ENCODE results near the gene PHF21B. TPM values are rescaled to one million over a fixed set of nuclear protein-coding genes. Genes with fewer than 3 reads are reported as not detected.
"Not testable (repeated sequence)": the region's sequence is repeated elsewhere in the genome, so short reads cannot be mapped to it uniquely, and the experiment has no call there.

Gene PHF21B
- total RNA-seq, 2 experiments from 2014 or later: not detected

- intact Hi-C loops (cut with micrococcal nuclease): no loop called here
- H3K4me1 Mint-ChIP-seq (ENCODE audit: low read depth): no peaks in the 10 kb centered on the region
- no peak overlapping the region for H3K4me3 Mint-ChIP-seq
- no peaks in the 10 kb centered on the region for H3K27me3 Mint-ChIP-seq (ENCODE audit: low read depth)
- CTCF ChIA-PET: no interaction called here
- no peak for DNase-seq
- no peak overlapping the region for H3K27ac Mint-ChIP-seq
- no peaks in the 10 kb centered on the region for H3K9me3 Mint-ChIP-seq
- no peaks in the 10 kb centered on the region for H3K36me3 Mint-ChIP-seq (ENCODE audit: low read depth)
These were observed 45.1 kb downstream of the PHF21B start for GRCh38 chr22:44964722-44965078.

- CTCF ChIA-PET: no interaction called here
- Mint-ChIP-seq H3K27me3 (ENCODE audit: low read depth) (peaks cover 2% of the 10 kb centered on the region), H3K36me3 (ENCODE audit: low read depth) (no peaks in the 10 kb centered on the region), H3K4me3 (no peak overlapping the region), H3K4me1 (ENCODE audit: low read depth) (no peaks in the 10 kb centered on the region), H3K27ac (no peak overlapping the region), H3K9me3 (no peaks in the 10 kb centered on the region)
- intact Hi-C loops (cut with micrococcal nuclease): no loop called here
- DNase-seq: no peak
These were observed 45.7 kb downstream of the PHF21B start for GRCh38 chr22:44963832-44964721.

- H3K4me1 Mint-ChIP-seq (ENCODE audit: low read depth): no peaks in the 10 kb centered on the region
- no peaks in the 10 kb centered on the region for H3K36me3 Mint-ChIP-seq (ENCODE audit: low read depth)
- H3K4me3 Mint-ChIP-seq: no peak overlapping the region
- peaks cover 2% of the 10 kb centered on the region for H3K27me3 Mint-ChIP-seq (ENCODE audit: low read depth)
- H3K9me3 Mint-ChIP-seq: no peaks in the 10 kb centered on the region
- no peak for DNase-seq
- CTCF ChIA-PET: no interaction called here
- intact Hi-C loops (cut with micrococcal nuclease): no loop called here
- no peak overlapping the region for H3K27ac Mint-ChIP-seq
These were observed 46.9 kb downstream of the PHF21B start for GRCh38 chr22:44962741-44963454.

- CTCF ChIA-PET; intact Hi-C loops (cut with micrococcal nuclease); H3K4me3 Mint-ChIP-seq; H3K4me1 Mint-ChIP-seq (ENCODE audit: low read depth); H3K36me3 Mint-ChIP-seq (ENCODE audit: low read depth); DNase-seq; H3K27me3 Mint-ChIP-seq (ENCODE audit: low read depth); H3K9me3 Mint-ChIP-seq; H3K27ac Mint-ChIP-seq: not testable (repeated sequence)
These were observed 48.1 kb downstream of the PHF21B start for GRCh38 chr22:44961682-44962081.

- peaks cover 9% of the 10 kb centered on the region for H3K27me3 Mint-ChIP-seq (ENCODE audit: low read depth)
- intact Hi-C loops (cut with micrococcal nuclease): no loop called here
- no peaks in the 10 kb centered on the region for H3K9me3 Mint-ChIP-seq
- no peaks in the 10 kb centered on the region for H3K4me1 Mint-ChIP-seq (ENCODE audit: low read depth)
- H3K36me3 Mint-ChIP-seq (ENCODE audit: low read depth): no peaks in the 10 kb centered on the region
- no peak overlapping the region for H3K27ac Mint-ChIP-seq
- CTCF ChIA-PET: interaction anchor here (0.7 to 0.8 kb wide), 2 partner anchors 127 to 325 kb away, joined by 3 read pairs; no protein-coding TSS in a partner anchor
- no peak overlapping the region for H3K4me3 Mint-ChIP-seq
- no peak for DNase-seq
These were observed 52.7 kb downstream of the PHF21B start for GRCh38 chr22:44956840-44957767.

- no peaks in the 10 kb centered on the region for H3K4me1 Mint-ChIP-seq (ENCODE audit: low read depth)
- DNase-seq: no peak
- H3K36me3 Mint-ChIP-seq (ENCODE audit: low read depth): no peaks in the 10 kb centered on the region
- CTCF ChIA-PET: no interaction called here
- no peaks in the 10 kb centered on the region for H3K9me3 Mint-ChIP-seq
- peaks cover 9% of the 10 kb centered on the region for H3K27me3 Mint-ChIP-seq (ENCODE audit: low read depth)
- H3K4me3 Mint-ChIP-seq: no peak overlapping the region
- intact Hi-C loops (cut with micrococcal nuclease): no loop called here
- H3K27ac Mint-ChIP-seq: no peak overlapping the region
These were observed 54.7 kb downstream of the PHF21B start for GRCh38 chr22:44955102-44955501.

GRCh38 chr22:44954149-44954548, 55.7 kb downstream of the PHF21B start:
- H3K27me3 Mint-ChIP-seq (ENCODE audit: low read depth): peaks cover 6% of the 10 kb centered on the region
- no peaks in the 10 kb centered on the region for H3K9me3 Mint-ChIP-seq
- H3K36me3 Mint-ChIP-seq (ENCODE audit: low read depth): no peaks in the 10 kb centered on the region
- intact Hi-C loops (cut with micrococcal nuclease): no loop called here
- no peaks in the 10 kb centered on the region for H3K4me1 Mint-ChIP-seq (ENCODE audit: low read depth)
- no peak for DNase-seq
- no peak overlapping the region for H3K4me3 Mint-ChIP-seq
- CTCF ChIA-PET: no interaction called here
- H3K27ac Mint-ChIP-seq: no peak overlapping the region

GRCh38 chr22:44952863-44953746, 56.7 kb downstream of the PHF21B start:
- Mint-ChIP-seq H3K9me3 (no peaks in the 10 kb centered on the region), H3K4me3 (no peak overlapping the region), H3K27ac (no peak overlapping the region), H3K27me3 (ENCODE audit: low read depth) (peaks cover 6% of the 10 kb centered on the region), H3K4me1 (ENCODE audit: low read depth) (no peaks in the 10 kb centered on the region), H3K36me3 (ENCODE audit: low read depth) (no peaks in the 10 kb centered on the region)
- CTCF ChIA-PET: no interaction called here
- DNase-seq: no peak
- intact Hi-C loops (cut with micrococcal nuclease): no loop called here

GRCh38 chr22:44951510-44951816, 58.3 kb downstream of the PHF21B start:
- DNase-seq: no peak
- Mint-ChIP-seq H3K4me3 (no peak overlapping the region), H3K36me3 (ENCODE audit: low read depth) (no peaks in the 10 kb centered on the region), H3K27ac (no peak overlapping the region), H3K27me3 (ENCODE audit: low read depth) (peaks cover 6% of the 10 kb centered on the region), H3K4me1 (ENCODE audit: low read depth) (no peaks in the 10 kb centered on the region), H3K9me3 (no peaks in the 10 kb centered on the region)
- CTCF ChIA-PET: no interaction called here
- intact Hi-C loops (cut with micrococcal nuclease): no loop called here

- intact Hi-C loops (cut with micrococcal nuclease): no loop called here
- CTCF ChIA-PET: no interaction called here
- Mint-ChIP-seq H3K36me3 (ENCODE audit: low read depth) (no peaks in the 10 kb centered on the region), H3K27me3 (ENCODE audit: low read depth) (peaks cover 6% of the 10 kb centered on the region), H3K27ac (no peak overlapping the region), H3K4me1 (ENCODE audit: low read depth) (no peaks in the 10 kb centered on the region), H3K4me3 (no peak overlapping the region), H3K9me3 (no peaks in the 10 kb centered on the region)
- no peak for DNase-seq
These were observed 58.8 kb downstream of the PHF21B start for GRCh38 chr22:44950806-44951509.

GRCh38 chr22:44947846-44948245, 62.0 kb downstream of the PHF21B start:
- DNase-seq: no peak
- Mint-ChIP-seq H3K4me3 (no peak overlapping the region), H3K27ac (no peak overlapping the region), H3K9me3 (no peaks in the 10 kb centered on the region), H3K4me1 (ENCODE audit: low read depth) (no peaks in the 10 kb centered on the region), H3K36me3 (ENCODE audit: low read depth) (no peaks in the 10 kb centered on the region), H3K27me3 (ENCODE audit: low read depth) (no peaks in the 10 kb centered on the region)
- intact Hi-C loops (cut with micrococcal nuclease): no loop called here
- CTCF ChIA-PET: no interaction called here

Data from activated naive CD4-positive, alpha-beta T cell treated with anti-CD3 and anti-CD28 coated beads for 36 hours (primary cell).